Common myeloid progenitor, CD34-positive (primary cell): ENCODE results near the gene IPO11.

ENCODE experiments used
- CTCF ChIA-PET: fragments of 350-600 bp; sonication (Branson Sonifier 250); formaldehyde crosslinking; loops from one replicate; lab custom pipeline; 2021; ENCODE audit warnings: antibody characterized with exemption; lab: Charles Lee
- POLR2A ChIA-PET: fragments of 350-600 bp; sonication (Branson Sonifier 250); formaldehyde crosslinking; loops from one replicate; lab custom pipeline; 2021; ENCODE audit warnings: antibody characterized with exemption; lab: Charles Lee
- DNase-seq, 3 donors: peaks; one replicate each; pipeline versions ENCODE4 v3.0.0 to v3.0.0-alpha.2; 2013
- H3K27ac ChIP-seq, 2 experiments: 1 replicate in 1 of 2; 2 replicates in 1 of 2; pipeline ENCODE4 v1.7.0; 2013; ENCODE audit warnings: inconsistent platforms in 2 of 2, low read length in 2 of 2, mild to moderate bottlenecking in 2 of 2, low read depth in 1 of 2, moderate library complexity in 1 of 2; ENCODE audit not compliant: severe bottlenecking in 2 of 2, insufficient read depth in 1 of 2, poor library complexity in 1 of 2
- H3K27me3 ChIP-seq, 5 experiments: replicated peaks in 2 of 5; 1 replicate in 3 of 5; 2 replicates in 2 of 5; pipeline versions ENCODE4 v1.6.1 to v1.7.0; 2013; ENCODE audit warnings: low read length in 4 of 5, mild to moderate bottlenecking in 2 of 5, moderate library complexity in 2 of 5, inconsistent platforms in 1 of 5; ENCODE audit not compliant: insufficient read depth in 5 of 5, control insufficient read depth in 4 of 5
- H3K36me3 ChIP-seq, 4 experiments: 1 replicate in 2 of 4; 2 replicates in 2 of 4; pipeline versions ENCODE4 v1.6.1 to v1.7.0; 2013; ENCODE audit warnings: low read length in 3 of 4, control low read depth in 1 of 4, mild to moderate bottlenecking in 1 of 4; ENCODE audit not compliant: control insufficient read depth in 4 of 4, insufficient read depth in 4 of 4
- H3K4me1 ChIP-seq, 4 experiments: 1 replicate in 3 of 4; 2 replicates in 1 of 4; pipeline versions ENCODE4 v1.6.1 to v1.7.1; 2013; ENCODE audit warnings: low read length in 3 of 4, mild to moderate bottlenecking in 3 of 4, control low read depth in 1 of 4, inconsistent platforms in 1 of 4, moderate library complexity in 1 of 4; ENCODE audit not compliant: control insufficient read depth in 4 of 4, insufficient read depth in 4 of 4; ENCODE audit errors: control extremely low read depth in 1 of 4
- H3K4me3 ChIP-seq, 7 experiments: 1 replicate in 4 of 7; 2 replicates in 3 of 7; pipeline versions ENCODE4 v1.5.1 to v1.7.0; 2013; ENCODE audit warnings: mild to moderate bottlenecking in 7 of 7, low read length in 6 of 7, moderate library complexity in 6 of 7, inconsistent platforms in 2 of 7, low read depth in 2 of 7, control low read depth in 1 of 7; ENCODE audit not compliant: insufficient read depth in 4 of 7, control insufficient read depth in 1 of 7; ENCODE audit errors: extremely low read depth in 1 of 7
- H3K9me3 ChIP-seq, 5 experiments: 1 replicate in 4 of 5; 2 replicates in 1 of 5; pipeline versions ENCODE4 v1.6.1 to v1.7.1; 2013; ENCODE audit warnings: low read length in 4 of 5, mild to moderate bottlenecking in 2 of 5, inconsistent platforms in 1 of 5, low read depth in 1 of 5, moderate library complexity in 1 of 5; ENCODE audit not compliant: control insufficient read depth in 4 of 5, insufficient read depth in 2 of 5; ENCODE audit errors: control extremely low read depth in 1 of 5
- WGBS: methylation state at CpG from one replicate; pipeline ENCODE4 v1.1.5; 2013; ENCODE audit not compliant: insufficient coverage; 5-methylcytosine and 5-hydroxymethylcytosine counted together

IPO11 gene

DNA sequence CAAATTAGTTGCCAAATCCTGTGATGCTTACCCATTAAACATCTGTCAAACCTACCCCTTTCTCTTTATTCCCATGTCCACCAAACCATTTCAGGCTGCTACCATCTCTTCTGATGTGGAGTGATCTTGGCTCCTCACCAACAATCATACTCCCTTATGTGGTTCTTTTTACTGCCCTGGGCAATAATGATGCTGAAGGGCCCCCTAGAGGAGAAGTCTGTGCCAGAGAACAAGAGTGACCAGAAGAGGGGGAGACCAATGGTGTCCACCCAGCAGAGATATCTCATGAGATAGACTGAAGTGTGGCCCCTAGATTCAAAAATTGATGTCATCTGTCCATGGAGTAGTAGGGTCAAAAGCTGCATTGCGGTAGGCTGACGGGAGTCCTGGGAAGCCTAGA is 176.9 kb downstream of the IPO11 start:
- no peak overlapping the region for H3K27ac ChIP-seq
- H3K36me3 ChIP-seq, result peaks cover 22 to 35% (median 26%) of the 10 kb centered on the region in 4 experiments
- peaks cover 14 to 36% (median 22%) of the 10 kb centered on the region in 4 experiments for H3K4me1 ChIP-seq
- H3K4me3 ChIP-seq, result no peak overlapping the region
- 100% methylated on average over 2 of the region's 2 CpGs for WGBS
- H3K27me3 ChIP-seq, result no peaks in the 10 kb centered on the region
- CTCF ChIA-PET, result interaction anchor here (1.2 to 1.5 kb wide), 2 partner anchors 8 to 44 kb away, joined by 3 to 6 read pairs; no protein-coding TSS in a partner anchor
- DNase-seq, result no peak
- H3K9me3 ChIP-seq, result peaks cover 0 to 13% (median 2%) of the 10 kb centered on the region in 5 experiments
- POLR2A ChIA-PET, result no interaction called here

DNA sequence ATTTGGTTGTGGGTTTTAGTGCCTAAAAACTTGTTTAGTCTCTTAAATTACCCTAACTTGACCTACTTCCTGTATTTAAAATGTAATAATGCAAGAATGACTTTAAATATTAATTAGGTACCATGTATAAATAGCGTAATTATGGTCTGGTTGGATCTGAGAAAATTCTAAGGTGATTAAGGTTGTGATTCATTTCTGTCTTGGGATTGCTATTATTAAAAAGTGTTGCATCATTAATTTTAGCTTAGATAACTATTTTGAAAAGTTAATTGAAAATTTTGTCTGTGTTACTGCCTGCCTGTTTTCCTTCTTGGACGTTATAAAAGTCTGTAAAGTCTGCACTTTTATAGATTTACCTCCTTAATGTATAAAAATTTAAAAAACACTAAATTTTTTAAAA is 177.8 kb downstream of the IPO11 start:
- CTCF ChIA-PET, result interaction anchor here (1.2 to 1.5 kb wide), 2 partner anchors 9 to 43 kb away, joined by 3 to 6 read pairs; no protein-coding TSS in a partner anchor
- Histone ChIP-seq H3K9me3 (peaks cover 0 to 13% (median 2%) of the 10 kb centered on the region in 5 experiments), H3K4me1 (peaks cover 6 to 27% (median 17%) of the 10 kb centered on the region in 4 experiments), H3K27me3 (no peaks in the 10 kb centered on the region), H3K36me3 (peaks cover 24 to 41% (median 30%) of the 10 kb centered on the region in 4 experiments), H3K27ac (no peak overlapping the region), H3K4me3 (no peak overlapping the region)
- WGBS, result no CpG with 5 or more reads among the region's 2 CpGs
- no peak for DNase-seq
- POLR2A ChIA-PET, result no interaction called here

DNA sequence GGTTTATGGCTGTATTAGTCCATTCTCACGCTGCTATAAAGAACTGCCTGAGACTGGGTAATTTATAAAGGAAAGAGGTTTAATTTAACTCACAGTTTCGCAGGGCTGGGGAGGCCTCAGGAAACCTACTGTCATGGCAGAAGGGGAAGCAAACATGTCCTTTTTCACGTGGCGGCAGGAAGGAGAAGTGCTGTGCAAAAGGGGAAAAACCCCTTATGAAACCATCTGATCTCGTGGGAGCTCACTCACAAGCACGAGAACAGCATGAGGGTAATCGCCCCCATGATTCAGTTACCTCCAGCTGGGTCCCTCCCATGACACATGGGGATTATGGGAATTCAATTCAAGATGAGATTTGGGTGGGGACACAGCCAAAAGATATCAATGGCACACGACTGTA is 180.0 kb downstream of the IPO11 start:
- Histone ChIP-seq H3K4me3 (no peak overlapping the region), H3K27me3 (no peaks in the 10 kb centered on the region), H3K4me1 (peaks cover 4 to 12% (median 8%) of the 10 kb centered on the region in 4 experiments), H3K36me3 (peaks cover 19 to 41% (median 32%) of the 10 kb centered on the region in 4 experiments), H3K27ac (no peak overlapping the region), H3K9me3 (peaks cover 0 to 13% (median 2%) of the 10 kb centered on the region in 5 experiments)
- peak in 2 of 3 donors; percentile 51 to 60 for DNase-seq
- 65% methylated on average over 6 of the region's 8 CpGs for WGBS
- ChIA-PET CTCF (interaction anchor here (1.2 kb wide), 1 partner anchor 12 kb away, joined by 3 read pairs; no protein-coding TSS in a partner anchor), POLR2A (no interaction called here)

DNA sequence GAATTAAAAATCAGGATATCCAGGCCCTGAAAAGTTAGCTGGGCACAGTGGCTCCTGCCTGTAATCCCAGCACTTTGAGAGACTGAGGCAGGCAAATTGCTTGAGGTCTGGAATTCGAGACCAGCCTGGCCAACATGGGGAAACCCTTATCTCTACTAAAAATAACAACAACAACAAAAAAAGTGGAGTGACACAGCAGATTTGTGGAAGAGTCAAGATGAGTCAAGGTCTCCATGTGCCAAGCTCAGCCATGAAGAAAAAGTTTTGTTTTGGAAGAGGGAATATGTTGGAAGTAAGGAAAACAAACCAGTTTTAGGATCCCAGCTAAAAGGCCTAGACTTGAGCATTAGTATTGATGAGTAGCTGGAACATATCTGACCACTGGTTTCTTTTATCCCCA is 180.8 kb downstream of the IPO11 start:
- POLR2A ChIA-PET, result no interaction called here
- no peak for DNase-seq
- CTCF ChIA-PET, result interaction anchor here (1.3 kb wide), 1 partner anchor 12 kb away, joined by 3 read pairs; no protein-coding TSS in a partner anchor
- Histone ChIP-seq H3K27me3 (no peaks in the 10 kb centered on the region), H3K27ac (no peak overlapping the region), H3K36me3 (peaks cover 21 to 41% (median 30%) of the 10 kb centered on the region in 4 experiments), H3K4me3 (no peak overlapping the region), H3K9me3 (peaks cover 0 to 13% (median 2%) of the 10 kb centered on the region in 5 experiments), H3K4me1 (peaks cover 0 to 8% (median 3%) of the 10 kb centered on the region in 4 experiments)
- WGBS, result no CpG with 5 or more reads among the region's 1 CpG

DNA sequence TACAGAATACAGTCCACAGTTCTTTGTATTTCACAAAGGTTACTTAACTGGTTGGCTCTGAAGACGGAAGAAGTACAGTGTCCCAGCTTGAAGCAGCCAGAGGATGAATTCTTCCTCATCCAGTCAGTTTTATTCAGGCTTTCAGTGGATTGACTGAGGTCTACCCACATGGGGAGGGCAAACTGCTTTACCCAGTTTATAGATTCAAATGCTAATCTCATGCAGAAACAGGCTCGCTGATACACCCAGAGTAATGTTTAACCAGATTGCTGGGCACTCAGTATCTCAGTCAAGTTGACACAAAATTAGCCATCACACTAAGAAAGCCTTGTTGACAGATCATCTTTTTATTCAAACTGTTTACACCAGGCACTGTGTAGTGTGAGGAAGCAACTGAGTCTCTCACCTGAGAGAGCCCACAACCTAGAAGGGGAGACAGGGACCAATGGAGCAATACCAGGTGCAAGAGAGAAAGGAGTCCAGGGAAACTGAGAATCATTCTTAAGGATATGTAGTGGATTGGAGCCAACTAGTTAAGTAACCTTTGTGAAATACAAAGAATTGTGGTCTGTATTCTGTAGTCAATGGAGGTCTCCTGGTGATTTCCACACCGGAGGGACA is 181.9 kb downstream of the IPO11 start:
- ChIA-PET POLR2A (no interaction called here), CTCF (interaction anchor here (1.3 to 1.6 kb wide), 2 partner anchors 11 to 139 kb away, joined by 3 read pairs; no protein-coding TSS in a partner anchor)
- no peak overlapping the region for H3K4me3 ChIP-seq
- WGBS, result 98% methylated on average over 3 of the region's 3 CpGs
- H3K27me3 ChIP-seq, result no peaks in the 10 kb centered on the region
- no peak overlapping the region for H3K27ac ChIP-seq
- H3K36me3 ChIP-seq, result peaks cover 14 to 40% (median 30%) of the 10 kb centered on the region in 4 experiments
- no peak for DNase-seq
- peaks cover 0 to 8% (median 3%) of the 10 kb centered on the region in 4 experiments for H3K4me1 ChIP-seq
- peaks cover 0 to 13% (median 2%) of the 10 kb centered on the region in 5 experiments for H3K9me3 ChIP-seq

- CTCF ChIA-PET, result interaction anchor here (0.5 to 1.3 kb wide), 5 partner anchors 17 to 113 kb away, joined by 3 to 4 read pairs (median 3); partner anchors contain the start of gene LRRC70
- H3K36me3 ChIP-seq, result peaks cover 14 to 37% (median 29%) of the 10 kb centered on the region in 4 experiments
- POLR2A ChIA-PET, result no interaction called here
- no peak for DNase-seq
- no CpG with 5 or more reads among the region's 1 CpG for WGBS
- no peak overlapping the region for H3K4me3 ChIP-seq
- H3K4me1 ChIP-seq, result peaks cover 5 to 13% (median 8%) of the 10 kb centered on the region in 4 experiments
- H3K27ac ChIP-seq, result no peak overlapping the region
- H3K27me3 ChIP-seq, result no peaks in the 10 kb centered on the region
- H3K9me3 ChIP-seq, result peaks cover 0 to 13% (median 2%) of the 10 kb centered on the region in 5 experiments
Observed at GRCh38 chr5:62596096-62596495, 183.5 kb downstream of the IPO11 start.

GRCh38 chr5:62596691-62597090 is 184.1 kb downstream of the IPO11 start:
- POLR2A ChIA-PET, result no interaction called here
- DNase-seq, result no peak

More at GRCh38 chr5:62596691-62597090, 184.1 kb downstream of the IPO11 start:
- H3K27ac ChIP-seq, result no peak overlapping the region
- whole genome bisulfite sequencing, result no CpG with 5 or more reads among the region's 1 CpG
- no peaks in the 10 kb centered on the region for H3K27me3 ChIP-seq
- CTCF ChIA-PET, result interaction anchor here (0.5 to 1.3 kb wide), 3 partner anchors 12 to 110 kb away, joined by 3 read pairs; partner anchors contain the start of gene LRRC70
- no peak overlapping the region for H3K4me3 ChIP-seq
- H3K9me3 ChIP-seq, result peaks cover 0 to 13% (median 2%) of the 10 kb centered on the region in 5 experiments
- peaks cover 6 to 17% (median 8%) of the 10 kb centered on the region in 4 experiments for H3K4me1 ChIP-seq
- peaks cover 11 to 36% (median 25%) of the 10 kb centered on the region in 4 experiments for H3K36me3 ChIP-seq
